ENCODE data around the gene PTPRT.

The PTPRT gene

DNA sequence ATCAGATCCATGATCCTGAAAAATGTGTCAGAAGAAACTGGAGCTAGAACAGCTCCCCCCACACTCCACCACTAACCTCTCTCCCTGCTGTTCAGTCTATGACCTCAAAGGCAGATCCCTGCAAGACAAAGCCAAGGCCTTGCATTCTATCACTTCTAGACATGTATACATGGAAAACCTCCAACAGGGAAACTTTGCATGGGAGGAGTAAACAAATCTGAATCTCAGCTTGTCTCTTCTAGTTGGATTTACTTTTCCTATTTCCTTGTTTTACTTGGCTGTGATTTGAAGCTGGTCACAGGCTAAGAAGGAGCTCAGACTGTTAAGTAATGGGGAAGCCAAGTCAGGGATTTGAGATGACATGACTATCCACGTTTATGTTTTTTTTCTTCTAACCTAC lies 1114.8 kb downstream of the PTPRT start:
- no peak for TF ChIP-seq ZNF274 (IDR thresholded peaks at IDR 0.05; ENCODE audit: low read depth, low read length)
- no peak overlapping the region for H3K4me3 ChIP-seq (ENCODE audit: low read length)

DNA sequence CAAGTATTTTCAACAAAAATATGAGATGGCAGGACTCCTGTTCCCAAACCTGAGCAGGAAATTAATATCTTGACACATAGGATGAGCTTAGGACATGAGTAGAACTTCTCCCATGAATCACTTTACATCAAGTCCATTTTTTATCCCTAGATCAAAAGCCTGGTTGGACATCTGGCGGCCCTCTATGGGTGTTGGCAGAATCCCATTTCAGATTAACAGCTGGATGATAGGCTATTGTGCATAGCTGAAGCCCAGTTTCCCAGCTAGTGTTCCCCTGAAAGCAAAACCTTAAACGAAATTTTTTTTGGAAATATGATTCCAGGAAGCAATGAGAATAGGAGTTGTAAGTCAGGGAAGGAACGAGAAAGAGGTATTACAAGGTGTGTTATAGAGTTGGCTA lies 1122.1 kb downstream of the PTPRT start:
- TF ChIP-seq ZNF274 (IDR thresholded peaks at IDR 0.05; ENCODE audit: low read depth, low read length), result no peak
- no peak overlapping the region for H3K4me3 ChIP-seq (ENCODE audit: low read length)

DNA sequence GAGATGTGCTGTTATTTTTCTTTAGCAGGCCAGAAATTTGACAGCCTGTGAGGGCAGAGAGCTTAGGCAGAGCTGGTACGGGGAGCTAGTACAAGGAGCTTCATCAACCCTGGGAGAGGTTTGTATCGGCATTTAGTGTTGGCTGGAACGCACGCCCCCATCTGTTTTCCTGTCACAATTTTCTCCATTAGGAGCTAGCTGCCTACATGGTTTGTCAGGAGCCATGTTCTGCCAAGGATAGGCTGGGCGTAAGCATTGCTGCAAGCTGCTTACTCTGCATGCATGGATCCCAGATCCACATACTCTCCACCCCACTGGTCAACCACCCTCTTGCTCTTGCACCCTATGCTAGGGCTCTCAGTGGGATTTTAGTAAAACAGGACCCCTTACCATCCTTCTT lies 1122.5 kb downstream of the PTPRT start:
- TF ChIP-seq ZNF274 (IDR thresholded peaks at IDR 0.05; ENCODE audit: low read depth, low read length), result no peak

DNA sequence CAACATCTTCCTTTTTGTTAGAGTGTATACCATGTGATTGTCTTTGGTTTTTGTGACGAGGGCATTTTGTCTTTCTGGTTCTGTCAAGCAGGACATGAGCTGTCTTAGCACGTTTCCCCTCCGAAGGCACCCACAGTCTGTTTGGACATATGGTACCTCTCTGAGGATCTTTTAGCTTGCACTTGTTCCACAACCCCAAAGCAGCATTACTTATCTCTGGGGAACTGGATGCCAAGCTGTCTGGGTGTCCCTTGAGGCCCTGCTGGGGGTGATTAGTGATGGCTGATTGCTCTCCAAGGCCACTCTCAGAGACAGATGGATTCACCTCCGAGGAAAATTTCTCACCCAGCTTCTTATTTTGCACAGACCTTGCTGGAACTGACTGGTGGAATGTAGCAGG lies 1126.6 kb downstream of the PTPRT start:
- no peak overlapping the region for H3K4me3 ChIP-seq (ENCODE audit: low read length)
- TF ChIP-seq ZNF274 (IDR thresholded peaks at IDR 0.05; ENCODE audit: low read depth, low read length), result no peak

More for the DNA sequence above, 1122.5 kb downstream of the PTPRT start:
- no peak overlapping the region for H3K4me3 ChIP-seq (ENCODE audit: low read length)

DNA sequence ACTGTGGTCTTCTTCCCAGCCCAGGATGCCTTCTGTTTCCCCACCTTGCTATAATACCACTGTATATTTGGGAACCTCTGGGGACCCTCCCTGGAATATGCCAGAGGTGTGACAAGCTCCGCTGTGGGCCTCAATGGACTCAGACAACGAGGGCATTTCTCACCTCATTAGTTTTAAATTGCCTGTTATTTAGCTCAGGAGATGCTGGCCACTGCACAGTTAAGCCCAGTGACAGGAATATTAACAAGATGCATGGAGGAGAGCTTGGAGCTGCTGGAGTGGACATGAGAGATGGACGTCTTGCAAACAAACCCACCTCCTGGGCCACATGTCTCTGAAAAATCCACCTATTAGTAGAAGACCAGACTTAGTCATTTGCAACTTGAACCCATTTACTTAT lies 1136.4 kb downstream of the PTPRT start:
- H3K4me3 ChIP-seq (ENCODE audit: low read length), result no peak overlapping the region
- no peak for TF ChIP-seq ZNF274 (IDR thresholded peaks at IDR 0.05; ENCODE audit: low read depth, low read length)

DNA sequence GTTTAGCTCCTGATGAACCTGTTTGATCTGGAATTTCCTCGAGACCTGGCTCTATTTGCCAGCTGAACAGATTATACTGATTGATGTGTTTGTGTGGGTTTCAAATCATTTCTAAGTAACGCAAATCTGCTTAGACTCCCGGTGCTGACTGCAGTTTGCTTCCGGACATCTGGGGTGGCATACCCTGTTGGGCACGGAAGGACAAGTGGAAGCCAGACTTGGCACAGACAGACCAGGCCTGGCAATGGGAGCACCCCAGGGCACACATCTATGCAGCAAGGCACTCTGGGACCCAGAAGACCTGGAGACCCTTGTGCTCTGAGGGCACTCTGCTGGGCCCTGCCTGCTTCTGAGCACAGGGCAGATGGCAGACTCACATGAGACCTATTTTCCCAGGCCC lies 1137.8 kb downstream of the PTPRT start:
- TF ChIP-seq ZNF274 (IDR thresholded peaks at IDR 0.05; ENCODE audit: low read depth, low read length), result no peak
- H3K4me3 ChIP-seq (ENCODE audit: low read length), result no peak overlapping the region

DNA sequence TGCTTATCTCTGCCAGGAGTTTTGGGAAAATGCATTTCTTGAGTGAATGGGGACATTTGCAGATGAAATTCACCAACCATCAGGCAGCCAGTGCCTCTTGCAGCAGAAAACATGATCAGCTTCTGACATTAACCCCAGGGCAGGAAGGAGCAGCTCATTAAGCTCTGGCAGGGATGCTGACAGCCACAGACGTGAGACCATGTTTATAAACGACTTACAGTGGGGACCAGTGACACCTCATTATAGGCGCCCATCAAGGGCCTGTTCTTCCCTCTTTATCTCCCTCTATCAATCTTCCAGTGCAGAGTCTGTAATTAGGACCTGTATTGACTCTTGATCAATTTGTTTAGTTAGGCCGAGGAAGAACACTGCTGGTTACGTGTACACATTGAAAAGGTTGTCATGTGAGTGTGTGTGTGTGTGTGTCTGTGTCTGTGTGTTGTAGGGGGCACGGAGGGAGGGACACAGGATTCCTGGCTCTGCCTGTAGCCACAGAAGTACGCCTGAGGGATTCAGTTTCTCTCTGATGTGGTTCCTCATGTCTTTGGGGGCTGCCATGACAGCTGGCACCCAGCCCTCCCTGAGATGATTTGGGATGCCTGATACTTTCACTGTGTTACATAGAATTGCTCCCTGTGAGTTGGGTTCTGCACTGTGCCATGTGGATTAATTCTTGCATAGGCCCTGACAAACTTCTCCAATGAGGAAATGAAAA lies 1143.2 kb downstream of the PTPRT start:
- TF ChIP-seq ZNF274 (IDR thresholded peaks at IDR 0.05; ENCODE audit: low read depth, low read length), result no peak
- H3K4me3 ChIP-seq (ENCODE audit: low read length), result no peak overlapping the region

- TF ChIP-seq ZNF274 (IDR thresholded peaks at IDR 0.05; ENCODE audit: low read depth, low read length), result no peak
- no peak overlapping the region for H3K4me3 ChIP-seq (ENCODE audit: low read length)
These were observed 1145.8 kb downstream of the PTPRT start for GRCh38 chr20:42043921-42044320.

DNA sequence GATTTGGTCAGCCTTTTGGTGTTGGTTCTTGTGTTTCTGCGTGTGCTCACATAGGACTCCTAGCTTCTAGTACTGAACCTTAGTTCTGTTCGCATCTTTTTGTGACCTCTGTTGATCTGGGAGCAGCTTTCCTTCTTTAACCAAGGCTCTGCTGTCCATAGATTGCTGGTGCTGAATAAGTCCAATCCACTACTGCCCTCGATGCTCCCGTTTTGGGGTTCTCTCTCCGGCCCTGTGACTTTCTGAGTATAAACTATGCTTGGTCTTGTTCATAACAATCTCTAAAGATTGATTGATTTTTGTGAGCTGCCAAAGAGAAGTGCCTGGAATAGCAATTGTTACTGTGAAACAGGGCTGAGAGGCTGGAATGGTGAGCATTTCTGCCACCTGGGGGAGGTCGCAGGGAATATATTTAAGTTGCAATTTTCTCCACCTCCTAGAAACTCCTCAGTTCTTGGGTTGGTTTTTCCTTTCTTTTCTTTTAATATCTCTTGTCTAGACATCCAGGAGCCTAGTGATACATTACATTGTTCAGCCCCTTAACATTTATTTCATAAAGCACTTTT lies 1148.6 kb downstream of the PTPRT start:
- H3K4me3 ChIP-seq (ENCODE audit: low read length), result no peak overlapping the region
- TF ChIP-seq ZNF274 (IDR thresholded peaks at IDR 0.05; ENCODE audit: low read depth, low read length), result no peak

- TF ChIP-seq ZNF274 (IDR thresholded peaks at IDR 0.05; ENCODE audit: low read depth, low read length), result no peak
- H3K4me3 ChIP-seq (ENCODE audit: low read length), result no peak overlapping the region
These were observed 1161.9 kb downstream of the PTPRT start for GRCh38 chr20:42027746-42028268.

DNA sequence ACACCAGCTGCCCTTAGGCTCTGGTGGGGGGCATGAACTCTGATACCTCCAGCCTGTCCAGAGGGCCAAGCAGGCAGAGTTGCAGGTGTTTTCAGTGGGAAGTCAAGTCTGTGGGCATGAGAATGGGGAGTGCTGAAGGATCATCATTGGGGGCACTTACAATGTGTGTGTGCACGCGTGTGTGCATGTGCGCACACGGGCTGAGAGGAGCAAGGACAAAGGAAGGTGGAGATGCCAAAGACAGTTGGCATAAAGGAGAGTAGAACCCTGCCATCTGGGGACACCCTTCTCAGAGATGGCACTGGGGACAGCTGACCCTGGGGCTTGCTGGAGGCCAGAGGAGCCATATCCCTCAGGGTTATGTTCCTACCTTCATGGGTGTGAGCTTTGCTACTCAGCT lies 1163.1 kb downstream of the PTPRT start:
- TF ChIP-seq ZNF274 (IDR thresholded peaks at IDR 0.05; ENCODE audit: low read depth, low read length), result no peak
- no peak overlapping the region for H3K4me3 ChIP-seq (ENCODE audit: low read length)

GRCh38 chr20:42024653-42025052 lies 1165.1 kb downstream of the PTPRT start:
- H3K4me3 ChIP-seq (ENCODE audit: low read length), result no peak overlapping the region
- TF ChIP-seq ZNF274 (IDR thresholded peaks at IDR 0.05; ENCODE audit: low read depth, low read length), result no peak
